GM18858 (cell line): Measurements from ENCODE around the gene CARD11.

ENCODE experiments used
- ATAC-seq: cut with Tn5 transposase; IDR thresholded peaks from one replicate; pipeline ENCODE4 v1.9.1; 2021; ENCODE audit not compliant: unreplicated experiment

The CARD11 gene

DNA sequence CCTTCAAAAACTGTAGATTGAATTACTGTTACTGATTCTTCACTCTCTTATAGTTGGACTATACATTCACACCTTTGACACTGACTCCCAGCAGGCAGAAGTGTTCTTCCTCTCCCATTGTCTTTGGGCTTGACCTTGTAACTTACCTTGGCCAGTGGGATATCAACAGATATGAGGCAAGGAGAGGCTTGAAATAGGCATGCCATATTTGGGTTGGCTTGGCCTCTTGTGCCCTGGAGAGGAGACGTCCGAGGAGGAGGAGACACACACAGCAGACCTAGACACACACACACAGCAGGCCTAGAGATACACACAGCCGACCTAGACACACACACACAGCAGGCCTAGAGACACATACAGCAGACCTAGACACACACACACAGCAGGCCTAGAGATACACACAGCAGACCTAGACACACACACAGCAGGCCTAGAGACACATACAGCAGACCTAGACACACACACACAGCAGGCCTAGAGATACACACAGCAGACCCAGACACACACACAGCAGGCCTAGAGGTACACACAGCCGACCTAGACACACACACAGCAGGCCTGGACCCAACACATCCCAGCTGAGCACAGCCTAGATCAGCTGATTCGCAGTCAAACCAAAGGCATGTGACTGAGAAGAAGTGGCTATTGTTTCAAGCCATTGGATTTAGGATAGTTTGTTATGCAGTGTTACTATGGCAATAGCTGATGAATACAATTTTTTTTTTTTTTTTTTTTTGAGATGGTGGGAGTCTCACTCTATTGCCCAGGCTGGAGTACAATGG lies 187.1 kb downstream of the CARD11 start:
- no peak for ATAC-seq
